Activated effector memory CD4-positive, alpha-beta T cell treated with anti-CD3 and anti-CD28 coated beads, Interleukin-2, amount 50 U/mL, for 16 hours (primary cell): ENCODE data around the gene PGA4.
"Not testable (repeated sequence)": the region's sequence is repeated elsewhere in the genome, so short reads cannot be mapped to it uniquely, and the experiment has no call there.

Source experiments
- DNase-seq: peaks from one replicate; pipeline ENCODE4 v3.0.0-alpha.2; 2020

Gene PGA4

GRCh38 chr11:61252332-61252731 is 30.2 kb downstream of the PGA4 start:
- DNase-seq: not testable (repeated sequence)

GRCh38 chr11:61254403-61255025 is 32.4 kb downstream of the PGA4 start:
- DNase-seq: peak; percentile 82

GRCh38 chr11:61256710-61257482 is 34.7 kb downstream of the PGA4 start:
- no peak for DNase-seq

GRCh38 chr11:61258546-61258945 is 36.4 kb downstream of the PGA4 start:
- DNase-seq: no peak

- no peak for DNase-seq
Measured at GRCh38 chr11:61259363-61259762, 37.2 kb downstream of the PGA4 start.

GRCh38 chr11:61264371-61264770 is 42.2 kb downstream of the PGA4 start:
- no peak for DNase-seq

GRCh38 chr11:61264795-61265194 is 42.6 kb downstream of the PGA4 start:
- no peak for DNase-seq

GRCh38 chr11:61265357-61265756 is 43.2 kb downstream of the PGA4 start:
- no peak for DNase-seq

- DNase-seq: no peak
Measured at GRCh38 chr11:61266602-61267001, 44.5 kb downstream of the PGA4 start.

GRCh38 chr11:61267437-61267841 is 45.3 kb downstream of the PGA4 start:
- DNase-seq: no peak

- DNase-seq: no peak
Measured at GRCh38 chr11:61268588-61269250, 46.6 kb downstream of the PGA4 start.

- no peak for DNase-seq
Measured at GRCh38 chr11:61270354-61271076, 48.4 kb downstream of the PGA4 start.

GRCh38 chr11:61272731-61273130 is 50.6 kb downstream of the PGA4 start:
- DNase-seq: no peak

- DNase-seq: no peak
Measured at GRCh38 chr11:61273178-61274078, 51.3 kb downstream of the PGA4 start.

GRCh38 chr11:61274084-61274483 is 51.9 kb downstream of the PGA4 start:
- no peak for DNase-seq

GRCh38 chr11:61275191-61275590 is 53.0 kb downstream of the PGA4 start:
- DNase-seq: no peak

- no peak for DNase-seq
Measured at GRCh38 chr11:61277186-61278000, 55.2 kb downstream of the PGA4 start.

GRCh38 chr11:61278001-61278470 is 55.9 kb downstream of the PGA4 start:
- no peak for DNase-seq

- no peak for DNase-seq
Measured at GRCh38 chr11:61279934-61280659, 58.0 kb downstream of the PGA4 start.

- no peak for DNase-seq
Measured at GRCh38 chr11:61280883-61281580, 58.9 kb downstream of the PGA4 start.
